Stimulated activated CD4-positive, alpha-beta T cell treated with anti-CD3 and anti-CD28 coated beads, TNF-alpha, amount 100 ng/mL, for 24 hours (primary cell): Measurements from ENCODE around the gene TMEM190.
A peak's percentile ranks its signal among the peaks of the same experiment; 100 is the strongest.

Experiments used
- DNase-seq, 3 experiments: peaks; one replicate each; pipeline ENCODE4 v3.0.0-alpha.2; 2020; ENCODE audit warnings: low read depth in 3 of 3

Gene TMEM190

GRCh38 chr19:55350620-55351315 lies 25.9 kb upstream of the TMEM190 start:
- no peak for DNase-seq

GRCh38 chr19:55352040-55352439 lies 24.6 kb upstream of the TMEM190 start:
- no peak for DNase-seq

- no peak for DNase-seq
These were observed 24.0 kb upstream of the TMEM190 start for GRCh38 chr19:55352549-55353145.

DNA sequence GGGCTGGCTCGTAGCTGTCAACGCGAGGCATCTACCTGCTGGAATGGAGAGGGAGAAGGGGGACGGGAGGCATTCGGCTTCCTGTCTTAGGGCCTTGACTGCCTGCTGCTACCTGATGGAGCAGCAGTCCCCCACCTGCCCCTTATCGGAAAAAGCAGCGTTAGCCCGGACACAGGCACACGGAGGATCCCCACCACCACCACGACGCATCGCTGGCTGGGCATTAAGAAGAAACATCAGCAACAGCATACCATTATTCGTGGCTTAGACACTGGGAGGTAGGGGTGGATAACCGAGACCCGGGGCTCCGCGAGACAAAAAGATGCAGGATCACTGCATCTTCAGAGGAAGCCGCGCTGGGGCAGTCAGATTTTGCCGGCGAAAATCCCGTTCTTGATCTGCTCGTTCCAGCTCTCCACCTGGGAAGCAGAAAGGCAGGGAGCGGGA lies 23.2 kb upstream of the TMEM190 start:
- no peak for DNase-seq

- peak in 2 of 3 experiments; percentile 38 to 50 for DNase-seq
These were observed 22.6 kb upstream of the TMEM190 start for GRCh38 chr19:55353803-55354697.

DNA sequence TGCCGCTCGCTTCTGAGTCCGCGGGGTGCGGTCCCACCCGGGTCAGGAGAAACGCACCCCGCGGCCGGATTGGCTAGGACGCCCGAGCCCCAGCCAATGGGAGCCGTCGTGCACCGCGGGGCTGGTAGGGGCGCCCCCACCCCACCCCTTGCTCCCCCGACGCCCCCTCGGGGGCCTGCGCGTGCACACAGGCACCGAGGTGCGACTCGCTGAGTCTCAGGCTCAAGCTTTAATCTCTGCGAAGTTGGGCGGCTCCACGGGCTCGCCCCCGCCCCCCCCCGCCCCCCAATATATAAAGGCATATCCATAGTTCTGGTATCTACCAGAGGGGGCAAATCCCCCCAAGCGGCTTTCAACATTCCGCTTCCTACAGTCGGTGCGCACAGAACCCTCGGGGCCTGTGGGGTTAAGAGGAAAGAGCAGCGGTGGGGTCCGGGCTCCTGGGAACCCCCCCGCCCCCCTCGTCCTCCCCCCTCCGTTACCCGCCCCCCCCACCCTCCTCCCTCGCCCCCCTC lies 21.9 kb upstream of the TMEM190 start, which contains the start of gene COX6B2:
Gene COX6B2, minus strand, starts transcription at position 22 of the 515 bp plus-strand sequence. CDS start 198 bp downstream, outside the sequence.
- DNase-seq = no peak

DNA sequence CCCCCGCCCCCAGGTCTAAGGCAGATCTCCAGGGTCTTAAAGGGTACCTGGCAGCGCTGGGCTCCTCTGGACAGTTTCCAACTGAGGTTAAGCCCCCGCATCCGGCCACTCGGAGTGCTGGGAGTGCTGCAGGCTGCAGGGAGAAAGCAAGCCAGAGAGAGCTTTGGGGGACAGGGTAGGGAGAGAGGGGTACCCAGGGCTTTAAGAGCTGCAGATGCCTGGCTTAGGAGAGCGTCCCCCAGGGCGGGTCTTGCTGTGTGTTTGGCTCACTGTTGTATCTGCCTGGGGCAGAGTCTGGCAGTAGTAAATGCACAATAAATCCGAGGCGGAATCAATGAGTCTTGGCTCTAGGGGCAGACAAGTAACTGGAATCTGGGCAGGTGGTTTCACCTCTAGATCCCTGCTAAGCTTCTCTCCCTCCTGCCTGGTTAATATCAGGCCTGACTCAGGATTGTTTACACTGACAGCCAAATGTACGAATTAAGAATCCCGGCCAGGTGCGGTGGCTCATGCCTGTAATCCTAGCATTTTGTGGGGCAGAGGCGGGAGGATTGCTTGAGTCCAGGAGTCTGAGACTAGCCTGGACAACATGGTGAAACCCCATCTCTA lies 21.3 kb upstream of the TMEM190 start:
- DNase-seq = no peak

DNA sequence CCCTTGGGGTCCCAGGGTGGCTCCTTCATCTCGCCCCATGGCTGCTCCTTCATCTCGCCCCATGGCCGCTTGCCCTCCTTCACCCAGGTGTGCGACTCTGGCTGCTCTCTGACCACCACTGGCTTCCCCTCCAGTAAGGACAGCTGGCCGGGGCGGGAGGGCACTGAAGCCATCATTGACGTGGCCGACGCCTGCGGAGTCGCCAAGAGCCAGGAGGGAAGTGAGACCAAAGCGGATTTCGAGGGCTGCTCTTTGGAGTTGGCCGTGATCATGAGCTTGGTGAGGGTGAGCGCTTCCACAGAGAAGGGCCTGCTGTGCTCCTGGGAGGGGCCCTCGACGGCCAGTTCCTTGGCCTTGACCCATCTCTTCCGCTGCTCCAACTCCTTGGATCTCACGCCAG lies 18.1 kb upstream of the TMEM190 start:
- no peak for DNase-seq

DNA sequence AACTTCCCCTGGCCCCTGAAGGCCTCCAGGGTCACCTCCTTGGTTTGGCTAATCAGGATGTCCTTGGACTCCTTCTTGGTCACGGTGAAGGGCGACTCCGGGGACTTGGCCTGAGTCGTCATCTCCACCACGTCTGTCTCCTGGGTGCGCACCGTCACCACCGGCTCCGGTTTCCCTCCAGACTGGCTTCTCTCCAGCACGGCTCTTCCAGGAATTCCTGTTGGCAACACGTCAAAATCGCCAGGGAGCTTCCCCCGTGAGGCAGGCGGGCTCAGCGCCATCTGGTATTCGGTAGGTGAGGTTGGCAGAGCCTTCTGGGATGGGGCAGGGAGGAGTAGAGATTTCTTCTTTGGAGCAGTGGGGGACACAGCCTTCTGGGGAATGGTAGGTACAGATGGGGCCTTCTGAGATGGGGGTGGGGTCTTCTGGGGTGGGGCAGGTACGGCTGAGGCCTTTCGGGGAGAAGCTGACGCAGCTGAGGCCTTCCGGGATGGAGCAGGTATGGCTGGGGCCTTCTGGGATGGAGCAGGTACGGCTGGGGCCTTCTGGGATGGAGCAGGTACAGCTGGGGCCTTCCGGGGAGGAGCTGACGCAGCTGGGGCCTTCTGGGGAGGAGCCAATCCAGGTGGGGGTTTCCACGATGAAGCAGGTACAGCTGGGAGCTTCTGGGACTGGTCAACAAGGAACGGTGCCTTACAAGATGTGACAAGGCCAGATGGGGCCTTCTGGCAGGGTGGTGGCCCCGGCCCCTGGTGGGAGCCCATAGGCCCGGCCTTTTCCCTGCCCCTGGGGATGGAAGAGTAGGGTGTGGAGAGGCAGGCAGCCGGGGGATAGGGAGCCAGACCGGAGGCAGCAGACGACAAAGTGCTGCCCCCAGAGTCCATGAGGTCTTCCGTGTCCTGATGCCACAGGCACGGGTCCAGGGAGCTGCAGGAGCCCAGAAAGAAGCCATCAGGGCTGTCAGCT lies 17.4 kb upstream of the TMEM190 start:
- no peak for DNase-seq

DNA sequence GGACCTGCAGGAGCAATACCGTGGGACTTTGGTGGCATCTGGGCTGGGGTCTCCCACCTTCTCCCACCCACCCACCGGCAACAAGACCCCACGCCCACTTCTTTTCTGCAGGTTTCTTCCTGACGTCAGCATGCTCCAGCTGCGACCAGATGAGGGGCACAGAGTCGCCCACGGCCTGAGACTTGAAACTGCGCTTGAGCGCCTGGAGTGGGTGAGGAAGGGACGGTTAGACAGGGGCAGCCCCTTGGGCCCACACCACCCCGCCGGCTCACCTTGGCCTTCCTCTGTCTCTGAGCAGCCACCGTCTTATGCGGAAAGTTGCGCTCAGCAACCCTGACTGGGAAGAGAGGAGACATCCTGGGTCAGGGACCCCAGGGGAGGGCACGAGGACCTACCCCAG lies 15.7 kb upstream of the TMEM190 start:
- no peak for DNase-seq

DNA sequence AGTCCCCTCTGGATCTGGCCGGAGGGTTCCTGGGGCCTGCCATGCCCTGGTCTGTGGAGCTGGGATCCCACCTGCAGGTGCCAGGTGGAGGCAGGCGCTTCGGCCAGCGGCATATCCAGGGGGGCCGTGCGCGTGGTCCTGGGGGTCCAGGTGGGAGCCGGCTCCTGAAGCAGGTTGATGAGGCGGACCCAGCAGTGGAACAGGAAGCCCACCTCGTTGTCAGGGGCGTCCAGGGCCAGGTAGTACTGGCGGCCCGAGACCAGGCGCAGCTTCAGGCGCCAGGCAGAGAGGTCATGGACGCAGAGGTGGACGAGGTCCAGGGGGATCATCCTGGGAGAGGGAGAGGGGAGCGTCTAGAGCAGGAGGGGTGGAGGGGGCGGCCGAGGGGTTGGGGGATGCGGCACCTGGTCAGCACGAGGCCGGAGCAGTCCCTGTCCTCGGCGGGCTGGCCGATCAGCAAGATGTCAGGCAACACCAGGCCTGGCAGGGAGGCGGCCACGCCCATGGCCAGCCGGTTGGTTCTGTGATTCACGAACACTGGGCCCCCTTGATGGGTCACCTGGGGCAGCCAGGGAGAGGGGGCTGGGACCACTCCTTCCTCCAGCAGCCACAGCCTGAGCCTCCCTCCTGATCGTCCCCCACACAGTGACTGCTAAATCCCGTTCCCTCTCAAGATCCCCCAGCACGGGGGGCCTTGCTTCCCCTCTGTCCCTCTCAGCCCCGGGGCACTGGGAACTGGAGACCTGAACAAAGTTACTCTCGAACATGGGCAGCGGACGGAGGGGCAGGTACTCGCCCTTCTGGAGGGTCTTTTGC lies 14.2 kb upstream of the TMEM190 start:
- DNase-seq = no peak

DNA sequence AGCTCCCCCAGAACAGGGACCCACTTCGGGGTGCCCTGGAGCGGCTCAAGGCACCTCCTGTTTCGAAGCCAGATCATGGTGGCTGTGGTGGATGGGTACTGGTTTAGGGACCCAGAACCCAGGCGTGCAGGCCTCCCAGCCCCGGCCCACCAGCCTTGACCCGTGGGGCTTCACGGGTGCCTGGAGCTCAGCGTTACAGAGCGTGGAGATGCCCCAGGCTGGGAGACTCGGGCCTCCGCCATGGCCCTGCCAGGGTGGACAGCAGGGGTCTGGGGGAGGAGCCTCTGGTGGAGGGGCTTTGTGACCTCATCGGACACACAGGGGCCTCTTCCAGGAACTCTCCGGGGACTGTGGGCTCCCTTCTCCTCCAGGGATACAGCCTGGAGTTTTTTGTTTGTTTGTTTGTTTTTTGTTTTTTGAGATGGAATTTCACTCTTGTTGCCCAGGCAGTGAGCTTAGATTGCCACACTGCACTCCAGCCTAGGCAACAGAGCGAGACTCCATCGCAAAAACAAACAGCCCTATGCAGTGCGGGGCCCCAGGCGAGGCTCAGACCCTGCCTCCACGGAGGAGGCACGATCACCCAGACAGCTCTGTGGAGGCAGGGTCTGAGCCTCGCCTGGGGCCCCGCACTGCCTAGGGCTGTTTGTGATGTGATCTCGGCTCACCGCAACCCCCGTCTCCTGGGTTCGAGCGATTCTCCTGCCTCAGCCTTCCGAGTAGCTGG lies 13.5 kb upstream of the TMEM190 start, which contains the start of gene GARIN5B:
Gene GARIN5B, minus strand, starts transcription at position 271 of the 727 bp plus-strand sequence. Its CDS starts 194 bp downstream, at position 77.
- no peak for DNase-seq

- no peak for DNase-seq
These were observed 11.4 kb upstream of the TMEM190 start for GRCh38 chr19:55365245-55365644.

GRCh38 chr19:55365964-55366363 lies 10.7 kb upstream of the TMEM190 start:
- DNase-seq = no peak

- no peak for DNase-seq
These were observed 9.8 kb upstream of the TMEM190 start for GRCh38 chr19:55366790-55367189.

- DNase-seq = no peak
These were observed 8.5 kb upstream of the TMEM190 start for GRCh38 chr19:55368106-55368505.

DNA sequence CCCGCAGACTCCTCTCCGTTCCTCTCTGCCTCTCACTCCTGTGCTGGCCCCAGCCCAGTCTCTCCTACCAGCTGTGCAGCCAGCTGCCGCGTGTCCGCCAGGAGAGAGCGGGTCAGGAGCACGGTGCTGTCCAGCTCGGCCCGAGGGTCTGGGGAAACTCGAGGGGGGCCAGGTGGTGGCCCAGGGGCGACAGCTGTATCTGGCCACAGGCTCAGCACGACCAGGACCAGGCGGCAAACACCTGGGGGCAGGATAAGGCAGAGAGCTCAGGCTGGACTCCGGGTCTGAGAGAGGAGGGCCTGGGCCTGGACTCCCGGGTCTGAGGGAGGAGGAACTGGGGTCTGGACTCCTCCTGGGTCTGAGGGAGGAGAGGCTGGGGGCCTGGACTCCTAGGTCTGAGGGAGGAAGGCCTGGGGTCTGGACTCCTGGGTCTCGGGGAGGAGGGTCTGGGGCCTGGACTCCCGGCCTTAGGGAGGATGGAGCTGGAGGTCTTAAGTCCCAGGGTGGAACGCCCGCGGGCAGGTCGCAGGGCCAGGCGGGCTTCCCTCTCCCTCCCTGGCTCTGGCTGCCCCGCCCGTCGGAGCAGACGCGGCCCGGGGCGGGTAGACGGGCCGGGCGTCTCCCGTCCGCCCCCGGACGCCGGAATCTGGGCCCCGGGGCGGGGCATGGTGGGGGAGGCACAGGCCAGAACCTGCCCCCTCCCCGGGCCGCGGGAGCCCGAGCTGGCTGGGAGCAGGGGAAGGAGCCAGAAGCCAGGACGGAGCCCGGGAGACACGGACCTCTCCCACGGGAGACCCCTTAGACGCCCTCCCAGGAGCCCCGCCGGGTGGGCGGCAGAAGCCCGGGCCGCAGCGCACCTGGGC lies 7.7 kb upstream of the TMEM190 start:
- DNase-seq = no peak
